Activated CD4-positive, alpha-beta T cell treated with anti-CD3 and anti-CD28 coated beads, Interleukin-2, amount 50 U/mL, for 16 hours (primary cell): Measurements from ENCODE around the gene ARHGAP6.

Source experiments
- DNase-seq: peaks from one replicate; pipeline ENCODE4 v3.0.0-alpha.2; 2020

The ARHGAP6 gene

GRCh38 chrX:11451151-11451550 is 214.6 kb downstream of the ARHGAP6 start:
- no peak for DNase-seq

GRCh38 chrX:11450354-11450753 is 215.4 kb downstream of the ARHGAP6 start:
- no peak for DNase-seq

GRCh38 chrX:11449613-11450012 is 216.1 kb downstream of the ARHGAP6 start:
- no peak for DNase-seq

GRCh38 chrX:11447418-11447817 is 218.3 kb downstream of the ARHGAP6 start:
- no peak for DNase-seq

GRCh38 chrX:11446949-11447348 is 218.8 kb downstream of the ARHGAP6 start:
- no peak for DNase-seq

- DNase-seq, result no peak
These were observed 219.4 kb downstream of the ARHGAP6 start for GRCh38 chrX:11446336-11446735.

- DNase-seq, result no peak
These were observed 220.2 kb downstream of the ARHGAP6 start for GRCh38 chrX:11445540-11445939.

- DNase-seq, result no peak
These were observed 221.7 kb downstream of the ARHGAP6 start for GRCh38 chrX:11444052-11444451.

GRCh38 chrX:11439846-11440245 is 225.9 kb downstream of the ARHGAP6 start:
- DNase-seq, result no peak

- no peak for DNase-seq
These were observed 227.0 kb downstream of the ARHGAP6 start for GRCh38 chrX:11438767-11439166.

- no peak for DNase-seq
These were observed 227.4 kb downstream of the ARHGAP6 start for GRCh38 chrX:11438380-11438723.

- no peak for DNase-seq
These were observed 227.9 kb downstream of the ARHGAP6 start for GRCh38 chrX:11437642-11438379.

GRCh38 chrX:11435568-11435967 is 230.2 kb downstream of the ARHGAP6 start:
- no peak for DNase-seq

- no peak for DNase-seq
These were observed 231.1 kb downstream of the ARHGAP6 start for GRCh38 chrX:11434607-11435006.

- no peak for DNase-seq
These were observed 233.9 kb downstream of the ARHGAP6 start for GRCh38 chrX:11431786-11432185.

GRCh38 chrX:11430271-11430670 is 235.4 kb downstream of the ARHGAP6 start:
- DNase-seq, result no peak

- no peak for DNase-seq
These were observed 236.1 kb downstream of the ARHGAP6 start for GRCh38 chrX:11429538-11430085.

- DNase-seq, result no peak
These were observed 238.2 kb downstream of the ARHGAP6 start for GRCh38 chrX:11427453-11428071.

- DNase-seq, result no peak
These were observed 238.8 kb downstream of the ARHGAP6 start for GRCh38 chrX:11426712-11427452.

- DNase-seq, result no peak
These were observed 240.6 kb downstream of the ARHGAP6 start for GRCh38 chrX:11424903-11425674.

- DNase-seq, result no peak
These were observed 241.8 kb downstream of the ARHGAP6 start for GRCh38 chrX:11423949-11424348.

GRCh38 chrX:11423362-11423818 is 242.3 kb downstream of the ARHGAP6 start:
- peak; percentile 4 for DNase-seq

GRCh38 chrX:11422525-11422857 is 243.2 kb downstream of the ARHGAP6 start:
- DNase-seq, result no peak
